ENCODE results near the gene PCSK4.

GRCh38 chr19:1467215-1467489, 23.0 kb downstream of the PCSK4 start:
- TF ChIP-seq ZC3H13 (CRISPR knock-in tag; IDR thresholded peaks at IDR 0.05) (no peak), XRCC5 (optimal IDR thresholded peaks at IDR 0.05; ENCODE audit: low read length) (no peak), ZSCAN9 (CRISPR knock-in tag; IDR thresholded peaks at IDR 0.05; ENCODE audit: borderline replicate concordance) (no peak), E2F1 (CRISPR knock-in tag; IDR thresholded peaks at IDR 0.05) (no peak), SALL2 (CRISPR knock-in tag; IDR thresholded peaks at IDR 0.05) (no peak), XBP1 (CRISPR knock-in tag; IDR thresholded peaks at IDR 0.05) (no peak), CHD2 (IDR thresholded peaks at IDR 0.05; ENCODE audit: low read depth, low read length) (no peak)

Measured in HepG2 (cell line).